ENCODE data around the gene MKLN1. TPM values are rescaled to one million over a fixed set of nuclear protein-coding genes. Genes with fewer than 3 reads are reported as not detected.

MKLN1 gene
- total RNA-seq, 1 experiment from 2014 or later: 61.1 TPM

DNA sequence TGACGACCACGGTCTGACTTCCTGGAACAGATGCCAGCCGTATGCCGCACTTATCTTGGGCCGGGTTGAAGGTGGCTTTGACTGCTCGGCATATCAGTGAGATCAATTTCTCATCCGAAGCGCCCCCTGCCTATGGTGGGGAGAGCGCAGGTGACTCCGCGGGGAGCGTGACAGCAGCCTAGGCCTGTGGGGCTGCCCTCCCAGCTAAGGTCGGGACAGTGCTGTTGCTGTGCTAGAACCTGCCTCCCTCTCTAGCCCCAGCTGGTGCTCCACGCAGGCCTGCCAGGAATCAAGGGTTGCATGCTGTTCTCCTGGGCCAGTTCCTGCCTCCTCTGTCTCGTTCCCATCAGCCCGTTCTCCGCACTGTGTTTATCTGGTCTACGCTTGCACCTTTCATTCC lies 178.9 kb downstream of the MKLN1 start:
- Histone ChIP-seq H3K9me2 (ENCODE audit: insufficient read depth) (no peaks in the 10 kb centered on the region), H3F3A (ENCODE audit: insufficient read depth, low read depth) (peaks cover 30% of the 10 kb centered on the region), H2AFZ (no peak overlapping the region), H3K4me1 (replicated peaks; ENCODE audit: insufficient read depth) (no peaks in the 10 kb centered on the region), H3K9me3 (ENCODE audit: insufficient read depth, low read depth) (no peaks in the 10 kb centered on the region), H4K20me1 (ENCODE audit: insufficient read depth) (no peaks in the 10 kb centered on the region; the same call in 1 of the 2 replicates), H3K27me3 (ENCODE audit: insufficient read depth, low read depth) (no peaks in the 10 kb centered on the region), H3K79me2 (ENCODE audit: low read depth) (0 out of 2 replicates have a peak, but pooled peaks cover 3% of the 10 kb centered on the region), H3K27ac (no peak overlapping the region), H3K4me2 (no peak overlapping the region), H3K4me3 (no peak overlapping the region), H3K36me3 (ENCODE audit: low read depth) (peaks cover 20% of the 10 kb centered on the region)
- DNase-seq: no peak
- CTCF ChIA-PET: no interaction called here
- no peak for TF ChIP-seq EZH2 (IDR thresholded peaks at IDR 0.05; ENCODE audit: low read depth)
- TF ChIP-seq CTCF (conservative IDR thresholded peaks at IDR 0.05): no peak
- intact Hi-C loops (cut with micrococcal nuclease; ENCODE audit: unreplicated experiment): no loop called here
- no TSS peak for BruUV-seq (replicated peaks)
- POLR2A ChIA-PET (ENCODE audit: unreplicated experiment): interaction anchor here (0.7 kb wide), 1 partner anchor 178 kb away, joined by 4 read pairs; no protein-coding TSS in a partner anchor

- no peak for TF ChIP-seq EZH2 (IDR thresholded peaks at IDR 0.05; ENCODE audit: low read depth)
- TF ChIP-seq CTCF (conservative IDR thresholded peaks at IDR 0.05): peak; percentile 95
- H3K27me3 ChIP-seq (ENCODE audit: insufficient read depth, low read depth): no peaks in the 10 kb centered on the region
- peaks cover 25% of the 10 kb centered on the region; the same call in 1 of the 2 replicates for H3F3A ChIP-seq (ENCODE audit: insufficient read depth, low read depth)
- no peak overlapping the region for H3K27ac ChIP-seq
- no peak overlapping the region for H3K4me2 ChIP-seq
- intact Hi-C loops (cut with micrococcal nuclease; ENCODE audit: unreplicated experiment): loop anchor here (1.0 kb wide), 2 partner anchors 39 to 147 kb away; no protein-coding TSS in a partner anchor
- no TSS peak for BruUV-seq (replicated peaks)
- H3K9me2 ChIP-seq (ENCODE audit: insufficient read depth): no peaks in the 10 kb centered on the region
- POLR2A ChIA-PET (ENCODE audit: unreplicated experiment): interaction anchor here (0.6 kb wide), 1 partner anchor 1834 kb away, joined by 5 read pairs; no protein-coding TSS in a partner anchor
- H4K20me1 ChIP-seq (ENCODE audit: insufficient read depth): no peaks in the 10 kb centered on the region; the same call in 1 of the 2 replicates
- H3K79me2 ChIP-seq (ENCODE audit: low read depth): peaks cover 13% of the 10 kb centered on the region
- peak; percentile 47 to 85 for DNase-seq
- H3K36me3 ChIP-seq (ENCODE audit: low read depth): peaks cover 18% of the 10 kb centered on the region
- no peak overlapping the region for H2AFZ ChIP-seq
- no peak overlapping the region for H3K4me3 ChIP-seq
- CTCF ChIA-PET: interaction anchor here (0.6 to 1.0 kb wide), 6 partner anchors 51 to 1385 kb away, joined by 3 to 7 read pairs (median 4); no protein-coding TSS in a partner anchor
- H3K4me1 ChIP-seq (replicated peaks; ENCODE audit: insufficient read depth): no peaks in the 10 kb centered on the region
- no peaks in the 10 kb centered on the region for H3K9me3 ChIP-seq (ENCODE audit: insufficient read depth, low read depth)
These were observed 180.1 kb downstream of the MKLN1 start for GRCh38 chr7:131507592-131508331.

DNA sequence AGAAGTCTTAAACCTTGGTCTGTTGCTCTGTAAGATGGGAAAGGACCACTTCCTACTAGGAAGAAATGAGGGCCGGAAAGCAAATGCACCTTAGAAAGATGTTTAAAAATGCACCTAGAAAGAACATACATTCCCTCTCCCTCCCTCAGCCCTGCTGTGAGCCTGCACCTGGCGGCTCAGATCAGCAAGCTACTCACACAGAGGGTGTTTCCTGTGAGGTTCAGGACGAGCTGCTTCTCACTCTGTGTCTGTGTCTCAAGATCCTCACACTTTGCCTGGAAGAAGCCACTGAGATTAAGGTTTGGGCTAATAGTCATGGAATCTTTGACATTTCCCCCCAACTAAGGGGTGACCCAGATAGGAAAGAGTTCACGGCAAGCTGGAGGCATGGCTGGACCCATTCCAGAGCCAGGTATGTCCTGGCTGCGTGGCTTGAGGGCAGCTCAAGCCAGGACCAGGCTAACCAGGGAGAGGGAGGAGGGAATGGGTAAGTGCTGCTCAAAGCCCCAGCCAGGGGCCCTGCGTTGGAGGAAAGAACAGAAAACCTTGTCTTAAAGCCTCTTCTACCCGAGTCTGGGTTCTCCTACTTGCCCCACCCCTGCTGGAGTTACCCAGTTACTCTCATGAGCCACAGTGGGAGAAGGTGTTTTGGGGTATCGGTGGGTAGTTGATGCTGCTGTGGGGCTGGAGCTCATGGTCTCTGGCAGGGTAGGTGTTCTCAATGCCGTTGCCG lies 181.2 kb downstream of the MKLN1 start:
- no peak for TF ChIP-seq EZH2 (IDR thresholded peaks at IDR 0.05; ENCODE audit: low read depth)
- TF ChIP-seq CTCF (conservative IDR thresholded peaks at IDR 0.05): no peak
- Histone ChIP-seq H3K36me3 (ENCODE audit: low read depth) (peaks cover 17% of the 10 kb centered on the region), H3K9me3 (ENCODE audit: insufficient read depth, low read depth) (no peaks in the 10 kb centered on the region), H3K9me2 (ENCODE audit: insufficient read depth) (no peaks in the 10 kb centered on the region), H3K4me1 (replicated peaks; ENCODE audit: insufficient read depth) (peaks cover 11% of the 10 kb centered on the region), H4K20me1 (ENCODE audit: insufficient read depth) (peaks cover 1% of the 10 kb centered on the region; the same call in 1 of the 2 replicates), H3K4me2 (no peak overlapping the region), H2AFZ (no peak overlapping the region), H3K27me3 (ENCODE audit: insufficient read depth, low read depth) (no peaks in the 10 kb centered on the region), H3K4me3 (no peak overlapping the region), H3F3A (ENCODE audit: insufficient read depth, low read depth) (peaks cover 33% of the 10 kb centered on the region; the same call in 1 of the 2 replicates), H3K27ac (no peak overlapping the region), H3K79me2 (ENCODE audit: low read depth) (peaks cover 23% of the 10 kb centered on the region)
- ChIA-PET CTCF (interaction anchor here (0.6 to 1.0 kb wide), 2 partner anchors 123 to 147 kb away, joined by 3 to 6 read pairs; no protein-coding TSS in a partner anchor), POLR2A (ENCODE audit: unreplicated experiment) (no interaction called here)
- intact Hi-C loops (cut with micrococcal nuclease; ENCODE audit: unreplicated experiment): loop anchor here (1.0 kb wide), 2 partner anchors 37 to 145 kb away; no protein-coding TSS in a partner anchor
- DNase-seq: no peak
- BruUV-seq (replicated peaks): no TSS peak
